ENCODE measurements around the gene GNPTAB.

Gene GNPTAB

GRCh38 chr12:101772012-101772775 lies 58.6 kb downstream of the GNPTAB start:
- no peak for DNase-seq (ENCODE audit: low read depth in 2 of 2)

- DNase-seq (ENCODE audit: low read depth in 2 of 2): no peak
Observed at GRCh38 chr12:101769865-101770264, 60.9 kb downstream of the GNPTAB start.

DNA sequence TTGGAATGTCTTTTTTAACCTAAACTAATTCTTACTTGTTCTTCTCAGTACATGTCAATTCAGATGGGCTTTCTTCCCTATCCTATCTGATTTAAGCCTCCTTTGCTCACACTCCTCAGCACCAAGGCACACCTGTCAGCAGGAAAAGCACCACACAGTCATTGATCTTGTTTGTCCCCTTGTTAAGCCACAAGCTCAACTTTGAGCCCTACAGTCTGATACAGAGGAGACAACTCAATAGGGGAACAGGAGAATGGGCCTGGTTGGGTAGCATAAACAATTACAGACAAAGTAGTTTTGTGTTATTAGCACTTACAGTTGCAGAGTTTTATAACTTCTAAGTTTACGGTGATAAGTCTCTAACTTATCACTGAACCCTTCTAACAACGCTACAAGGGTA lies 62.0 kb downstream of the GNPTAB start:
- DNase-seq (ENCODE audit: low read depth in 2 of 2): no peak

GRCh38 chr12:101767537-101767936 lies 63.2 kb downstream of the GNPTAB start:
- DNase-seq (ENCODE audit: low read depth in 2 of 2): no peak

- DNase-seq (ENCODE audit: low read depth in 2 of 2): no peak
Observed at GRCh38 chr12:101764051-101764792, 66.5 kb downstream of the GNPTAB start.

DNA sequence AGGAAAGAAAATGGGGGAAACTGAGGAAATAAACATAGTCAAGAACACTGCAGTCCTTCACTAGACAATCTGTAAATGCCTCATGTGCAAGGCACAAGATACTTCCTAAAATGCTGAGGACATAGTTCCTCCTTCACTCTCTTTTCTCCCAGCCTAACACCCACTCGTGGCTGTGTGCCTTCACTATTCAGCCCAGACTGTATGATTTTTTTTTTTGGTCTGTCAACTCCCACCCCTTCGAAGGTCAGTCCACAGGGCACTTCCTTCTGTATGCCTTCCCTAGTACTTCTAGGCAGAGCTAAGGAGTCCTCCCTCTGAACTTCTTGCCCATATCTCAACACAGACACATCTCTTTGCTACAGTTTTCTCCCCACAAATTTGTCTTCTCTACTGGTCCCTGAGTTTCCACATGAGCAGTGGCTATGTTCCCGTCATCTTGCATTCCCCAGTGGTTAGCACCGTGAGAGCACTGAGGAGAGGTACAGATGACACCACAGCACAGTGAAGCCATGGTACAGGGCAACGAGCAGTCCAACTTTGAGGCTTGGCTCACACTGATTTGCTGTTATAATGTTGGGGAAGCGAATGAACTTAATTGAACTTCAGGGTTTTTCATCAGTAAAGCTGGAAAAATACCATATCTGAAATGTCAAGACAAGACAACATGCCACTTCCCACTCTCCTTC lies 67.4 kb downstream of the GNPTAB start:
- no peak for DNase-seq (ENCODE audit: low read depth in 2 of 2)

DNA sequence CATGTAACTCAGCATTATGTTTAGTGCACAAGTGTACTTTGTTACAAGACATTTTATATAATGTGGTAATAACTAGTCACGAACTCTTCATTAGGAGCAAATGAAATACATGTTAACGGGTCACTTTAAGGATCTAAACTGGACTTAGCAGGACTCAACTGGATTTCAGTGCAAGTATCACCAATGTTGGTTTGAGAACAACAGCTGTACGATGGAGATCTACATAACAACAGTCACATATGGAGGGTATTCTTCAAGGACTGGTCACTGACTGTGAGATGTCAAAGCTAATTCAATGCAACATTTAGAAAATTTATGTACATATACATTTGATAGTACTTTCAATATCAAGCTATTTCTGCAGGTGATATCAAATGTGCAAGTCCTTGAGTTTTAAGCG lies 69.0 kb downstream of the GNPTAB start:
- no peak for DNase-seq (ENCODE audit: low read depth in 2 of 2)

GRCh38 chr12:101761350-101761749 lies 69.4 kb downstream of the GNPTAB start:
- DNase-seq (ENCODE audit: low read depth in 2 of 2): no peak

DNA sequence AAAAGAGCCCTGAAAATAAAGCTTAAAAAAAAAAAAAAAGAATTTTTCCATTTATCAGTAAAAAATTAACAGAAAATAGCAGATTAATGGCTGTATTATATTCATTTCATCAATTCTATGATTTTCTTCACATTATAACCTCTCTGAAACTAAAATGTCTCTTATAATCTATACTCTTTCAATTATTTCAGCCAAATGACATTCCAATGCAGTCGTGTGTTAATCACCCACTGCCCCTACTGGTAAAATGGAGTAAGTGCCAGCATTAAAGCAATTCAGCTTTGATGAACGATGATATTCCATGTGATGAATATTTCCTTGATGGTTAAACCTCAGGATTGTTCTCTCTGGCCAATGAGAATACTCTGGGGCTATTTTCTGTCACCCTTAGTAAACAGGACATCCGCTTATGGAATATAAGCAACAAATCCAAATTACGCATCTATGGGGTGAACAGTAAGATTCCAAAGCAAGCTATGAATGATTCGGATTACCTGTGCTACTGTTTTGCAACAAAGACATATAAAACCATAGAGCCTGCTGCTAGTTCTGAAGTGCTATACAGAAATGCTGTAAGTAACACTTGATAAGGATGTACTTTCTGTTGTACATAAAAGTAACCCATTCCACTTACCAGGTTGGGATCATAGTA lies 71.2 kb downstream of the GNPTAB start:
- no peak for DNase-seq (ENCODE audit: low read depth in 2 of 2)

- DNase-seq (ENCODE audit: low read depth in 2 of 2): no peak
Observed at GRCh38 chr12:101750152-101750551, 80.6 kb downstream of the GNPTAB start.

DNA sequence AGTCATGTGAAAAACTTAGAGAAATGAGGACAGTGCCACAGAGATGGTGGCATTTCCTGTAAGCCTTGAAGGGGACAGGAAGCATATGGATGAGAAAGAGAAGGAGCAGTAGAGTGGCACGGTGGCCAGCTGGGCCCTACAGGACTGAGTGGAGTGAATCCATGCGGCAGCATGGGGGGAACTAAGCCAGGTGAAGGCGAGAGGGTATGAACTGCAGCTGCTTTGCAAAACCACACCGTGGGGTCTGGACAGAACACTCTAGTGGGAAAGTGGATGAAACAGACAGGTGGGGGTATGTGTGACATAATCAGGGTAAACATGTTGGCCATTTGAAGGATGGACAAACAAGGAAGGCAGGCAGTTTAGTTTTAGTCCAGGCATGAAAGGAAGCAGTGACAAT lies 81.1 kb downstream of the GNPTAB start:
- DNase-seq (ENCODE audit: low read depth in 2 of 2): no peak

DNA sequence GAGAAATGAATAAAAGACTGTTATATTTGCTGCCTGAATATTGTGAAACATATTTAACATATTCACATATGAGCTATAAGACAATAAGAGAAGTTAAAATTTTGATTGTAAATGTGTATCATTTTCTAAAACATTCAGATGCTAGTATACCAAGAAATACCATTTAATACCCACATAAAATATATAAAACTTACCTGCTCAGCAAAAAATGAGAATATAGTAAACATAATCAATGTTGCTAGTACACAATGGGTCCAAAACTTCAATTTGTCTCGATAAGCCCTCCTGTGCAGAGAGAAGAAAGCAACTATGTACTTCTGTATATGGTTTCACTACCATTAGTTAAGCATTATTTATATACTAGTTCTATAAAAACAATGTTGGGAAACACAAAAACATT lies 81.9 kb downstream of the GNPTAB start:
- DNase-seq (ENCODE audit: low read depth in 2 of 2): no peak

- DNase-seq (ENCODE audit: low read depth in 2 of 2): no peak
Observed at GRCh38 chr12:101747697-101748096, 83.1 kb downstream of the GNPTAB start.

DNA sequence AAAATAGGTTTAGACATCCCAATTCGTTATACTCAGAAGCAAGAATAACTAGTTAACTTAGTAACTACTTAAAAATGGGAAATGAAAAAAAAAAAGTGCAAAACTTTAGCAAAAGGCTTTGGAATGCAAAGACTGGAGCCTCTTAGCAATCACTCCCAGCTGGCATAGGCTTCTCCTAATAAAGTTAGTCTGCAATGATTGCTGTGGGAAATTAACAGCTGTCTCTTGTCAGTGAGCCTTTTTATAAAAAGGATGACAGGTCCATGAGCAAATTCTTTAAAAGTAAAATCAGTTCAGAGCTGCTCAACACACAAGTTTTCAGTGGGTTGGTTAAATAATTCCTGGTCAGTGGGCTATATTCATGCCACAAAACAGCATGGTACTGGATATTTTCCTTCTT lies 84.1 kb downstream of the GNPTAB start:
- DNase-seq (ENCODE audit: low read depth in 2 of 2): no peak

GRCh38 chr12:101746196-101746595 lies 84.6 kb downstream of the GNPTAB start:
- DNase-seq (ENCODE audit: low read depth in 2 of 2): no peak

DNA sequence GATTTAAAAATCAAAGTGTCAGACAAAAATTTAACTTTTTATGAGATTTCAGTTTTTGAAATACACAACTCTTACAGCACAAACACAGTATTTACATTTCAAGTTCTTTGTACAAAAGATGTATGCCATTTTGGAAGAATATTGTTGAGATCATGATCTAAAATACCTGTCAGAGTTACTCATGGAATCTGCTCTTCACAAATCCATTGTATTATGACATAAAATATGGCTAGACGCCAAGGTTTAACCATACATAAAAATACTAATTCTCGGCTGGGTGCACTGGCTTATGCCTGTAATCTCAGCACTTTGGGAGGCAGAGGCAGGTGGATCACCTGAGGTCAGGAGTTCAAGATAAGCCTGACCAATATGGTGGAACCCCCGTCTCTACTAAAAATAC lies 85.3 kb downstream of the GNPTAB start:
- DNase-seq (ENCODE audit: low read depth in 2 of 2): no peak

GRCh38 chr12:101743724-101744472 lies 86.9 kb downstream of the GNPTAB start:
- DNase-seq (ENCODE audit: low read depth in 2 of 2): no peak

GRCh38 chr12:101743242-101743641 lies 87.5 kb downstream of the GNPTAB start:
- DNase-seq (ENCODE audit: low read depth in 2 of 2): no peak

- DNase-seq (ENCODE audit: low read depth in 2 of 2): no peak
Observed at GRCh38 chr12:101740980-101741379, 89.8 kb downstream of the GNPTAB start.

DNA sequence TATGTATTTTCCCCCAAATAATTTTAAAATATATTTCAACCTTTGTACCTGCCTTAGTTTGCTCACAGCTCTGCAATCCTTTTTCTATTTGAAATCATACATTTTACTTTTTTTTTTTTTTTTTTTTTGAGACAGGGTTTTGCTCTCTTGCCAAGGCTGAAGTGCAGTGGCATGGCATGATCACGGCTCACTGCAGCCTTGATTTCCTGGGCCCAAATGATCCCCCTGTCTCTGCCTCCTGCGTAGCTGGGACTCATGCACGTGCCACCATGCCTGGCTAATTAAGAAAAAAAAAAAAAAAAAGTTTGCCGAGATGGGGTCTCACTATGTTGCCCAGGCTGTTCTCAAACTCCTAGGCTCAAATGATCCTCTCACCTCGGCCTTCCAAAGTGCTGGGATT lies 90.2 kb downstream of the GNPTAB start:
- DNase-seq (ENCODE audit: low read depth in 2 of 2): no peak

DNA sequence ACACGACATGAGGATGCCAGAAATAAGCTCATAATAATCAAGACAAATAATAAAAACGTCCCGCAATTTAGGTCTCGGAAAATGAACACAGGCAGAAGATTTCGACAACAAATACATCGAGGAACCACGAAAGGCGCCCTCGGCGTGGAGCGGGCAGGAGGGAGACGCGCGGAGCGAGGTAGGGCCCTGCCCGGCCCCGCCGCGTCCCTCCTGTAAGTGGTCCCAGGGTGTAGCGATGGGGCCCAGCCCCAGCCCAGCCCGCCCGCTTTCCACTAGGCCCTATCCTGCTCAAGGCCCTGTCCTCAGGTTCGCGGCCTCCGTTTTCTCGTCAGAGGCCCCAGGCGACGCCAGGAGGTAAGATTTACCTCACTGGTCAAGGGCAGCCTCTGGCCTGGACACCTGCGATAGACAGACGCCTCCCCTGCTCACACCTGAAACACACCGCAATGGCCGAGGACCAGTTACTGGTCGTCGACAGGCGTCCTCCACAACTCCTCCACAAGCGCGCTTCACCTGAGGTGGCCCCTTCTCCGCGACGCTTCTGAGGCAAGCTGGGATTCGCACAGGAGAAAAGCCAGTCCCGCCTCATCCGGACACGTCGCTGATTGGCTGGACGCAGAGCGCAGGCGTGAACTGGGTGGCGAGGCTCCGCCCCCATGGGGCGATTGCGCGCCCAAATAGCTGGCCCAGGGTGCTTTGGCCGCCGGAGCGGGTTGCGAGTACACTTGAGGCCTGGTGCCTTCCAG lies 91.7 kb downstream of the GNPTAB start, which contains the start of gene SYCP3:
Gene SYCP3, minus strand, starts transcription at position 543 of the 746 bp plus-strand sequence. CDS start 1,527 bp downstream, outside the sequence.
- DNase-seq (ENCODE audit: low read depth in 2 of 2): no peak

All from stimulated activated CD4-positive, alpha-beta T cell treated with anti-CD3 and anti-CD28 coated beads, Interleukin-1b, Interleukin-23, amount 100 ng/mL, for 1 hour (primary cell).